Neutrophil (primary cell): ENCODE data around the gene TBCA.

ENCODE experiments used
- H3K27ac ChIP-seq: fragments of 200-600 bp; sonication (generic); 2 replicates; pipeline ENCODE4 v1.5.1; 2016; ENCODE audit warnings: mild to moderate bottlenecking, moderate library complexity
- H3K27me3 ChIP-seq: fragments of 200-600 bp; sonication (generic); 2 replicates; pipeline ENCODE4 v1.6.0; 2016; ENCODE audit warnings: mild to moderate bottlenecking
- H3K36me3 ChIP-seq: fragments of 200-600 bp; sonication (generic); 2 replicates; pipeline ENCODE4 v1.5.1; 2017
- H3K4me1 ChIP-seq, 2 experiments: fragments of 200-600 bp in 1 of 2; sonication (generic) in 1 of 2; 1 replicate in 1 of 2; 2 replicates in 1 of 2; pipeline versions ENCODE4 v1.5.1 to v1.6.1; 2013 to 2016; ENCODE audit warnings: low read depth in 1 of 2, low read length in 1 of 2, mild to moderate bottlenecking in 1 of 2, moderate library complexity in 1 of 2; ENCODE audit not compliant: control insufficient read depth in 1 of 2, insufficient read depth in 1 of 2
- H3K4me3 ChIP-seq, 2 experiments: fragments of 200-600 bp in 1 of 2; sonication (generic) in 1 of 2; 1 replicate in 1 of 2; 2 replicates in 1 of 2; pipeline ENCODE4 v1.5.1; 2013 to 2016; ENCODE audit warnings: low read depth in 1 of 2, low read length in 1 of 2, mild to moderate bottlenecking in 1 of 2, moderate library complexity in 1 of 2
- H3K9me3 ChIP-seq: fragments of 200-600 bp; sonication (generic); 2 replicates; pipeline ENCODE4 v1.5.1; 2016
- TF ChIP-seq, protein P1 (sequence below): fragments of 200-600 bp; sonication (generic); IDR thresholded peaks from 2 replicates; pipeline ENCODE4 v1.5.1; 2016; ENCODE audit warnings: antibody characterized with exemption

Gene TBCA

DNA sequence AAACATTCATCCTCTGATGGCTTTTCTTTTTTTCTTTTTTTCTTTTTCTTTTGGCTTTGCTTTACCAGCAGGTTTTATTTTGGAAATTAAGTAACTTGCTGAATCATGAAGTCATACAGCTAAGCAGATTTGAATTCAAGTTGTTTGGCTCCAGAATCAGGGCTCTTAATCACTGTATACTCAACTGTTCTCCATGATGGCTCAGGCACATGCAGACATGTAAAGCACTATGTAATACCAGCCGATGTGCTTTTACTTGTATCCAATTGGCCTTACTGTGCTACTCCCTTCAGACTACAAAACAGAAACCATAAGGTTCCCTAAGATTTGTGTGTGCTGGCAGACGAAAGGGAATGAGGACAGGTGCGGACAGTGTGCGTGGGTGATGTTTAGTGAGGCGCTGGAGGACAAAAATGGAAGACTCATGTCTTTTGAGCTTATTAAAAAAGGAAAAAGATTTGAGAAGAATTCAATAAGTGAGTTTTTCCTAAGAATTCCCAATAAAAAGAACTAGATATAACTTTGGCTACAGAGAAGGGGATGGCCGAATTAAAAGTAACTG is 92.9 kb downstream of the TBCA start:
- Histone ChIP-seq H3K36me3 (peaks cover 7% of the 10 kb centered on the region), H3K4me1 (peaks cover 5 to 13% of the 10 kb centered on the region in 2 experiments), H3K4me3 (no peak overlapping the region), H3K27me3 (no peaks in the 10 kb centered on the region), H3K9me3 (no peaks in the 10 kb centered on the region), H3K27ac (no peak overlapping the region)
- TF ChIP-seq, protein P1, sequence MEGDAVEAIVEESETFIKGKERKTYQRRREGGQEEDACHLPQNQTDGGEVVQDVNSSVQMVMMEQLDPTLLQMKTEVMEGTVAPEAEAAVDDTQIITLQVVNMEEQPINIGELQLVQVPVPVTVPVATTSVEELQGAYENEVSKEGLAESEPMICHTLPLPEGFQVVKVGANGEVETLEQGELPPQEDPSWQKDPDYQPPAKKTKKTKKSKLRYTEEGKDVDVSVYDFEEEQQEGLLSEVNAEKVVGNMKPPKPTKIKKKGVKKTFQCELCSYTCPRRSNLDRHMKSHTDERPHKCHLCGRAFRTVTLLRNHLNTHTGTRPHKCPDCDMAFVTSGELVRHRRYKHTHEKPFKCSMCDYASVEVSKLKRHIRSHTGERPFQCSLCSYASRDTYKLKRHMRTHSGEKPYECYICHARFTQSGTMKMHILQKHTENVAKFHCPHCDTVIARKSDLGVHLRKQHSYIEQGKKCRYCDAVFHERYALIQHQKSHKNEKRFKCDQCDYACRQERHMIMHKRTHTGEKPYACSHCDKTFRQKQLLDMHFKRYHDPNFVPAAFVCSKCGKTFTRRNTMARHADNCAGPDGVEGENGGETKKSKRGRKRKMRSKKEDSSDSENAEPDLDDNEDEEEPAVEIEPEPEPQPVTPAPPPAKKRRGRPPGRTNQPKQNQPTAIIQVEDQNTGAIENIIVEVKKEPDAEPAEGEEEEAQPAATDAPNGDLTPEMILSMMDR: no peak

DNA sequence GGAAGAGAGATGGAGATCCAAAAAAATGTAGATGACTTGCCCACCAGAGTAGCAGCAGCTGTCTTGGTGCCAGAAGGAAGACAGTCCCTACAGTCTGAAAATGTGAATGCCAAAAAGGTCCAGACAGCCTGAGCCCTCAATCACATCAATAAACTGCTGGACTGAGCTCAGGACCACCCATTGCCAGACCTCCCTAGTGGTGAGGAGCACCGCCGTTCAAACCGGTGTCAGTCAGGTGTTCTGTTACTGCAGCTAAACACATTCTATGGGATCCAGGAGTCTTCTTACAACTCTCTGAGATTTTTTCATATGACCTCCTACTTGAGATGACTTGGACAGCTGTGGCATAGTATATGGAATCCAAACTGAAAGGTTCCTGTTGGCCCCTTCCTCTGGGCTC is 105.6 kb downstream of the TBCA start:
- TF ChIP-seq, protein P1: no peak
- Histone ChIP-seq H3K9me3 (no peaks in the 10 kb centered on the region), H3K4me1 (peaks cover 6 to 7% of the 10 kb centered on the region in 2 experiments), H3K4me3 (no peak overlapping the region), H3K27me3 (peaks cover 37% of the 10 kb centered on the region), H3K36me3 (no peaks in the 10 kb centered on the region), H3K27ac (no peak overlapping the region)

- H3K27ac ChIP-seq: no peak overlapping the region
- H3K4me3 ChIP-seq: no peak overlapping the region
- no peaks in the 10 kb centered on the region for H3K9me3 ChIP-seq
- H3K36me3 ChIP-seq: no peaks in the 10 kb centered on the region
- H3K4me1 ChIP-seq: peaks cover 6 to 7% of the 10 kb centered on the region in 2 experiments
- TF ChIP-seq, protein P1: no peak
- peaks cover 43% of the 10 kb centered on the region for H3K27me3 ChIP-seq
Observed at GRCh38 chr5:77669677-77670076, 106.5 kb downstream of the TBCA start.

DNA sequence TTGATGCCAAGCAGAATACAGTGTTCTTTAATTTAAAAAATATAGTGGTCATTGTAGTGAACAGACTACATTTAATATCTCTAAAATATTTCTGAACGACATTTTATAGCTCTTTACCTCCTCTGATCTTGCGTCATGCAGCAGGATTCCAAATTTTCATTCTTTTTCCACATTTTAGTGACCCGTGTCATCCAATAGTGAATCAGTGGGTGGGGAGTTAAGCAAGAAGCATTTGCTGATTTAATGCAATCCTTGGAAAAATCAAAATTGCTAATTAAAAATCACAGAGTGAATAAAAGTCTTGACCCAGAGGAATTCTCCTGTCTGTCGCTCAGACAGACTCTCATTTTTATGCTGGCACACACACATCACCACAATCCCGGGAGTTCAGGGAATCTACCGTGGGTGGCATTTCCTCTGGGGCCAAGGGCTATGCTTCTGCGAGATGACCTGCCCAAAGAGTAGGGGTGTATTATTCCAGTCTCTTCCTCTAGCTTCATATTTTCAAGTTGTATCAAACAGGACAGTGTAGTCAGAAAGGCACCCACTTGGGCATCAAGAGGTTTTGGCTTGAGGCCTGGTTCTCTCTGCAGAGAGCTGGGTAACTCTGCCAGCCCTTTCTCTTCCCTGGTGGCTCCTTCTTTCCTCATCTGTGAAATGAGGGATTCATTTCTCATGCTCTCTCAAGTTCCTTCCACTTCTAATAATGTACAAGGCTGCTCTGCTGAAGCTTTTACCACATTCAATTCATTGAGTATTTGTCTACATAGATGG is 112.9 kb downstream of the TBCA start:
- H3K36me3 ChIP-seq: no peaks in the 10 kb centered on the region
- H3K4me3 ChIP-seq: no peak overlapping the region
- TF ChIP-seq, protein P1: no peak
- H3K27ac ChIP-seq: no peak overlapping the region
- H3K9me3 ChIP-seq: no peaks in the 10 kb centered on the region
- peaks cover 60% of the 10 kb centered on the region for H3K27me3 ChIP-seq
- H3K4me1 ChIP-seq: no peaks in the 10 kb centered on the region

DNA sequence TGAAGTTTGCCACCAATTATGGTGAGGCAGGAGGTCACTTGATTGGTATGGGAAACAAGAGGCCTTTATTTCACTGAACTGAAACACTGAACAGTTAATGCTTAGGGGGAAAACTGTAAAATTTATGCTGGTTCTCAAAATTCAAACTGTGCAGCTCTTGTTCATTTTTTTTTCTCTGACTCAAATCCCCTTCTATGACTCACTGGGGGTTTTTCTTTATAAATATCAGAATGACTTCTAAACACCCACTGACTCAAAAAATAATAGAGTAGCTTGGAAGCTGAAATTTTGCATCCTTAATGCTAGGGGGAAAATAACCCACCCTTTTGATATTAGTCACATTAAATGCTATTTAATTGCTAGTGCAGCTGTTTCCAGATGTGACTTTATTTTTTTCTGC is 113.5 kb downstream of the TBCA start:
- H3K4me3 ChIP-seq: no peak overlapping the region
- H3K36me3 ChIP-seq: no peaks in the 10 kb centered on the region
- H3K9me3 ChIP-seq: no peaks in the 10 kb centered on the region
- H3K27ac ChIP-seq: no peak overlapping the region
- TF ChIP-seq, protein P1: no peak
- no peaks in the 10 kb centered on the region for H3K4me1 ChIP-seq
- peaks cover 60% of the 10 kb centered on the region for H3K27me3 ChIP-seq
